Activated CD4-positive, alpha-beta T cell treated with anti-CD3 and anti-CD28 coated beads, Interleukin-2, amount 10 ng/mL, durations not matched to agents 24 days and 14 days (primary cell): ENCODE measurements around the gene PLXNB3. TPM values are rescaled to one million over a fixed set of nuclear protein-coding genes. Genes with fewer than 3 reads are reported as not detected.
A peak's percentile ranks its signal among the peaks of the same experiment; 100 is the strongest.

Experiments used
- DNase-seq: peaks from one replicate; pipeline ENCODE4 v3.0.0; 2022
- H3K27ac Mint-ChIP-seq: one replicate; pipeline ENCODE4 v1.8.0; 2022; ENCODE audit warnings: mild to moderate bottlenecking, mixed read lengths
- H3K27me3 Mint-ChIP-seq: one replicate; pipeline ENCODE4 v1.8.0; 2022; ENCODE audit warnings: mixed read lengths
- H3K36me3 Mint-ChIP-seq: one replicate; pipeline ENCODE4 v1.8.0; 2022; ENCODE audit warnings: low read depth, mild to moderate bottlenecking, mixed read lengths
- H3K4me1 Mint-ChIP-seq: one replicate; pipeline ENCODE4 v1.8.0; 2021; ENCODE audit warnings: mixed read lengths
- H3K4me3 Mint-ChIP-seq: one replicate; pipeline ENCODE4 v1.8.0; 2022; ENCODE audit warnings: mild to moderate bottlenecking, moderate library complexity, mixed read lengths
- H3K9me3 Mint-ChIP-seq: one replicate; pipeline ENCODE4 v1.8.0; 2021; ENCODE audit warnings: mixed read lengths
- intact Hi-C: fragments of 100-400 bp; cut with micrococcal nuclease; formaldehyde crosslinking; loops from one replicate; pipeline ENCODE4 v1.15.1; 2023
- total RNA-seq: library from RNA; stranded (reverse); gene quantifications from 2 replicates; pipeline ENCODE4 v1.2.3, GENCODE V29; 2022

Gene PLXNB3
- total RNA-seq, result 0.43 and 0.49 TPM in 2 replicates

GRCh38 chrX:153763989-153764755 is at the start of gene PLXNB3:
Gene PLXNB3 (plus strand): TSS chrX:153764249. CDS start chrX:153765536, 1,287 bp downstream.
- H3K9me3 Mint-ChIP-seq, result no peaks in the 10 kb centered on the region
- peaks cover 6% of the 10 kb centered on the region for H3K4me1 Mint-ChIP-seq
- H3K4me3 Mint-ChIP-seq, result no peak within 1 kb of the TSS
- no peak within 1 kb of the TSS for H3K27ac Mint-ChIP-seq
- H3K27me3 Mint-ChIP-seq, result no peaks in the 10 kb centered on the region
- no peaks in the 10 kb centered on the region for H3K36me3 Mint-ChIP-seq
- peak; percentile 92 for DNase-seq
- intact Hi-C loops, result loop anchor here (1.0 kb wide), 2 partner anchors 160 to 189 kb away; no protein-coding TSS in a partner anchor

DNA sequence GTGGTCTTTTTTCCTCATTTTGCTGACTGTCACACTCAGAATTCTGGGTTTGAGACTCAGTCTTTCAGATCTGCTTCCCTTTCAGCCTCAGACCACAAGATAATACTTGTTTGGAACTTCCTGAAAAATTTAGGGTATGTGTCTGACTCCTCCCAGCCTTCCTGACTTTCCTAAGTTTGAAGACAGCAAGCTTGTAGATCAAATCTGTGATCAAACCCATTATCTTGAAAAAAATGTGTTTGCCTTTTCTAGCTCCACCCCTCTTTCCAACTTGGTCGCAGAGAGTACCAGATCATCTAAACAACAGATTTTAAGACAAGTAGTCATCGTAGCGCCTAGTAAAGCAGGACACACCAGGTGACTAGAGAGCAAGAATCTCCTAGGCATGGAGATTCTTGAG is 49.8 kb upstream of the PLXNB3 start:
- H3K4me1 Mint-ChIP-seq, result peaks cover 5% of the 10 kb centered on the region
- no peaks in the 10 kb centered on the region for H3K9me3 Mint-ChIP-seq
- no peak overlapping the region for H3K27ac Mint-ChIP-seq

GRCh38 chrX:153717445-153717844 is 46.6 kb upstream of the PLXNB3 start:
- intact Hi-C loops, result no loop called here
- no peak overlapping the region for H3K4me3 Mint-ChIP-seq
- no peaks in the 10 kb centered on the region for H3K27me3 Mint-ChIP-seq
- no peak overlapping the region for H3K27ac Mint-ChIP-seq
- no peaks in the 10 kb centered on the region for H3K9me3 Mint-ChIP-seq
- H3K36me3 Mint-ChIP-seq, result peaks cover 39% of the 10 kb centered on the region
- DNase-seq, result no peak
- peaks cover 8% of the 10 kb centered on the region for H3K4me1 Mint-ChIP-seq

More for the DNA sequence above, 49.8 kb upstream of the PLXNB3 start:
- no peak for DNase-seq
- Mint-ChIP-seq H3K27me3 (no peaks in the 10 kb centered on the region), H3K36me3 (peaks cover 39% of the 10 kb centered on the region), H3K4me3 (no peak overlapping the region)
- intact Hi-C loops, result no loop called here

DNA sequence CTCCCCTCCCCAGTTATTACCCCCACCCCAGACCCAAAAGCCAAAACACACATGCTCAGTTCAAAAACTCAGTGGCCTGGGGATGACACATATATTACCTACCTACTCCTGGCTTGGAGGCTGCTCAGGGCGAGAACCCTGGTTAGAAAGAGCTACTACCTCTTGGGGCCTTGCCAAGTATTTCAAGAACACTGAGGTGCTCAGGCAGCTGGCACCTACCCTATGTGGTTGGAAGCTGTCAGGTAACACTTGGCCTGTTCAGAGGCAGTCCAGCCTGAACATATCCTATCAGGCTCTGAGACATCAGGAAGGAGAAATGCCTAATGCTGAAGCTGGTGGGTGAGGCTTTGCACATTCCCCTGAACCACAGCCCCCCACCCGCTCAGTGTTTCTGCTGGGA is 44.8 kb upstream of the PLXNB3 start:
- Mint-ChIP-seq H3K4me3 (no peak overlapping the region), H3K27me3 (no peaks in the 10 kb centered on the region), H3K36me3 (peaks cover 33% of the 10 kb centered on the region), H3K4me1 (peaks cover 7% of the 10 kb centered on the region), H3K27ac (no peak overlapping the region), H3K9me3 (no peaks in the 10 kb centered on the region)
- intact Hi-C loops, result no loop called here
- no peak for DNase-seq

GRCh38 chrX:153719701-153720100 is 44.3 kb upstream of the PLXNB3 start:
- DNase-seq, result no peak
- Mint-ChIP-seq H3K27me3 (no peaks in the 10 kb centered on the region), H3K36me3 (peaks cover 31% of the 10 kb centered on the region), H3K9me3 (no peaks in the 10 kb centered on the region), H3K27ac (no peak overlapping the region), H3K4me3 (no peak overlapping the region), H3K4me1 (peaks cover 7% of the 10 kb centered on the region)
- intact Hi-C loops, result loop anchor here (5.0 kb wide), 3 partner anchors 32 to 247 kb away; partner anchors contain the start of genes ARHGAP4, HAUS7 and SLC6A8

DNA sequence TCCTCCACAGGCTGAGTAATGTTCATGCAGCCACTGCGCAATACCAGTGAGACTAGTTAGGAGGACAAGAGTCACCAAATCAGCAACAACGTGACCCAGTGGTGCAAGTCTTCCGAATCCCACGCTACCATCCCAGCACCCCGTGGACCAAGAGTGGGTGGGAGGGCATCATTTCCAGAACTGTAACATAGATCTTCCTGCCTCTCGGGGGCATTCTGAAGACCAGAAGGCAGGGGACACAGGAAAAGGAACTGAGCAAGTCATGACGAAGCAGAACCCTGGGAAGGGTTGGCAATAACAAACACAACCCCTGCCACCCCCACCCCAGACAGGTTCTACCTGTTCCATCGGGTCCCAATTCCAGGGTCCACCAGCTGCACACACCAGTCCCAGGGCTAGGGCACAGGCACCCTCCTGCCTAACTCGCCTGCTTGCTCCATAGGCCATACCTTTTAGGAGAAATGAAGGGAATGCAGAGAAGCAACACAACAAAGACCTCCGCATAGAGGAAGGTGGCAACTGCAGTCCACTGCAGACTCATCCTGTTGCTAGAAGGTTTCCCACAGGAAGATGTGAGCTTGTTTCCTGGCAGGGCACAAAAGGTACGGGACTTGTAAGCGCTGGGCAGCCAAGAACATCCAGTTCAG is 41.2 kb upstream of the PLXNB3 start:
- Mint-ChIP-seq H3K9me3 (no peaks in the 10 kb centered on the region), H3K27ac (peak overlapping the region; percentile 89), H3K27me3 (no peaks in the 10 kb centered on the region), H3K4me3 (peak overlapping the region; percentile 90), H3K4me1 (peaks cover 16% of the 10 kb centered on the region), H3K36me3 (peaks cover 19% of the 10 kb centered on the region)
- intact Hi-C loops, result loop anchor here (5.0 kb wide), 3 partner anchors 36 to 251 kb away; partner anchors contain the start of genes ARHGAP4, HAUS7 and SLC6A8
- peak; percentile 54 for DNase-seq

- H3K36me3 Mint-ChIP-seq, result peaks cover 17% of the 10 kb centered on the region
- intact Hi-C loops, result loop anchor here (2.0 to 5.0 kb wide), 5 partner anchors 36 to 251 kb away; partner anchors contain the start of genes ARHGAP4, CCNQ, HAUS7 and HCFC1
- H3K27me3 Mint-ChIP-seq, result no peaks in the 10 kb centered on the region
Measured at GRCh38 chrX:153723351-153724251, 40.4 kb upstream of the PLXNB3 start.

GRCh38 chrX:153724252-153725038 is 39.6 kb upstream of the PLXNB3 start, which contains the start of the genes ABCD1 and BCAP31:
Gene ABCD1 (plus strand): TSS chrX:153724856. CDS start chrX:153725267, 411 bp downstream.
Gene BCAP31 (minus strand): TSS chrX:153724387. CDS start chrX:153723244, 1,143 bp downstream.
- Mint-ChIP-seq H3K4me3 (peak within 1 kb of the TSS; percentile 90), H3K27ac (peak within 1 kb of the TSS; percentile 89), H3K36me3 (peaks cover 12% of the 10 kb centered on the region), H3K9me3 (no peaks in the 10 kb centered on the region), H3K27me3 (no peaks in the 10 kb centered on the region), H3K4me1 (peaks cover 14% of the 10 kb centered on the region)
- peak; percentile 97 for DNase-seq
- intact Hi-C loops, result loop anchor here (2.0 to 5.0 kb wide), 5 partner anchors 37 to 252 kb away; partner anchors contain the start of genes ARHGAP4, CCNQ, HAUS7 and HCFC1

More at GRCh38 chrX:153723351-153724251, 40.4 kb upstream of the PLXNB3 start:
- H3K27ac Mint-ChIP-seq, result peak overlapping the region; percentile 89
- peaks cover 16% of the 10 kb centered on the region for H3K4me1 Mint-ChIP-seq
- peak overlapping the region; percentile 90 for H3K4me3 Mint-ChIP-seq
- H3K9me3 Mint-ChIP-seq, result no peaks in the 10 kb centered on the region
- DNase-seq, result peak; percentile 85

- Mint-ChIP-seq H3K27ac (no peak overlapping the region), H3K4me3 (peak overlapping the region; percentile 76), H3K27me3 (no peaks in the 10 kb centered on the region), H3K4me1 (peaks cover 14% of the 10 kb centered on the region), H3K36me3 (peaks cover 12% of the 10 kb centered on the region), H3K9me3 (no peaks in the 10 kb centered on the region)
- no peak for DNase-seq
- intact Hi-C loops, result loop anchor here (2.0 kb wide), 2 partner anchors 126 to 246 kb away; partner anchors contain the start of genes CCNQ and HCFC1
Measured at GRCh38 chrX:153725039-153725831, 38.8 kb upstream of the PLXNB3 start.

GRCh38 chrX:153725832-153726285 is 38.2 kb upstream of the PLXNB3 start:
- Mint-ChIP-seq H3K4me1 (peaks cover 16% of the 10 kb centered on the region), H3K36me3 (peaks cover 15% of the 10 kb centered on the region), H3K27ac (peak overlapping the region; percentile 29), H3K27me3 (no peaks in the 10 kb centered on the region), H3K9me3 (no peaks in the 10 kb centered on the region), H3K4me3 (peak overlapping the region; percentile 75)
- no peak for DNase-seq
- intact Hi-C loops, result loop anchor here (2.0 kb wide), 2 partner anchors 127 to 245 kb away; partner anchors contain the start of genes CCNQ and HCFC1

DNA sequence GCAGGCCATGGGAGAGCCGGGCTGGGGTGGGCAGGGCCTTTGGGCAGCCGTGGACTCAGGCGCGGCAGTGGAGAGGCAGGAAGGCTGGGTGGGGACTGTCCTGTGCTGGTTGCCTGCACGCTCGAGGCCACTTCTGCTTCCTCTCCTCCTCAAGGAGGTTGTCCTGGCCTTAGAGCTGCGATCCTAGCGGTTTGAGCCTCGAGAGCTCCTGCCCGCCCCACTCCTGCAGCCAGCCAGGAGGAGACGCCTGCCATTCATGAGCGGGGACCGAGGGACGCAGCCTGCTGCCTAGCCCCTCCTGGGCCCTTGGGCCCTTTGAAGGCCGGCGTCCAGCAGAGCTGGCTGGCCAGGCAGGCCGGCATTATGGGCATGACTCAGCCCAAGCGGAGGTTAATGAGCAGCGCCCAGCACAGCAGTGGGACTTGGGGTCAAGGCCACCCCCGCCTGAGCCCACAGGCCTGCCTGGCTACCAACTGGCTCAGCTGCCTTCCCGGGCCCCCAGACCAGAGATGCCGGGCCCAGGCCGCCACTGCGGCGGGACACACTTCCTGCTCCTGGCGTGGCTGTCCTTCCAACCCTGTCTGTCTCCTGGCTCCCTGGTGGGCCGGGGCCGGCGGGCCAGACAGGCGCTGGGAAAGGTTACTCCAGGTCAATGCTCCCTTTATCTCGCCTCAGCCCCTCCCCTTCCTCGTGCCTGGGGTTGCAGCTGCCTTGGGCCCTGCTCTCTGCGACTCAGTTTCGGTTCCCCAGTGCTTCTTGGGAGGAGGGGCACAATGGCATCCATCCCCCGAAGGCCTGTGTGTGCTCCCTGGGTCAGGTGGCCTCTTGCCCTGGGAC is 37.5 kb upstream of the PLXNB3 start:
- Mint-ChIP-seq H3K4me3 (peak overlapping the region; percentile 75), H3K36me3 (peaks cover 18% of the 10 kb centered on the region), H3K9me3 (no peaks in the 10 kb centered on the region), H3K4me1 (peaks cover 22% of the 10 kb centered on the region), H3K27ac (peak overlapping the region; percentile 74), H3K27me3 (no peaks in the 10 kb centered on the region)
- peak; percentile 85 for DNase-seq
- intact Hi-C loops, result no loop called here
